ENCODE results near the gene LAMB3.

The LAMB3 gene

GRCh38 chr1:209662879-209663327, 10.7 kb upstream of the LAMB3 start:
- H3K9me3 ChIP-seq (ENCODE audit: control insufficient read depth, low read length): no peaks in the 10 kb centered on the region
- no peak overlapping the region for H3K27ac ChIP-seq (ENCODE audit: insufficient read depth, low read depth, low read length, poor library complexity, severe bottlenecking)
- no peaks in the 10 kb centered on the region for H3K36me3 ChIP-seq (ENCODE audit: control insufficient read depth, insufficient read depth, low read length)
- H3K4me1 ChIP-seq (ENCODE audit: control insufficient read depth, insufficient read depth, low read length): no peaks in the 10 kb centered on the region
- H3K4me3 ChIP-seq (ENCODE audit: insufficient read depth, low read depth, low read length): no peak overlapping the region
- WGBS, 2 experiments: 92 to 96% methylated on average over 3 of the region's 3 CpGs
- no peaks in the 10 kb centered on the region for H3K27me3 ChIP-seq (ENCODE audit: control insufficient read depth, insufficient read depth, low read length, poor library complexity, severe bottlenecking)

- WGBS, 2 experiments: 80 to 86% methylated on average over 1 of the region's 1 CpG
- no peaks in the 10 kb centered on the region for H3K9me3 ChIP-seq (ENCODE audit: control insufficient read depth, low read length)
- no peaks in the 10 kb centered on the region for H3K36me3 ChIP-seq (ENCODE audit: control insufficient read depth, insufficient read depth, low read length)
- no peaks in the 10 kb centered on the region for H3K27me3 ChIP-seq (ENCODE audit: control insufficient read depth, insufficient read depth, low read length, poor library complexity, severe bottlenecking)
- H3K27ac ChIP-seq (ENCODE audit: insufficient read depth, low read depth, low read length, poor library complexity, severe bottlenecking): no peak overlapping the region
- no peak overlapping the region for H3K4me3 ChIP-seq (ENCODE audit: insufficient read depth, low read depth, low read length)
- no peaks in the 10 kb centered on the region for H3K4me1 ChIP-seq (ENCODE audit: control insufficient read depth, insufficient read depth, low read length)
Measured at GRCh38 chr1:209661071-209661470, 8.8 kb upstream of the LAMB3 start.

GRCh38 chr1:209659909-209660308, 7.7 kb upstream of the LAMB3 start:
- Histone ChIP-seq H3K9me3 (ENCODE audit: control insufficient read depth, low read length) (no peaks in the 10 kb centered on the region), H3K27ac (ENCODE audit: insufficient read depth, low read depth, low read length, poor library complexity, severe bottlenecking) (no peak overlapping the region), H3K4me3 (ENCODE audit: insufficient read depth, low read depth, low read length) (no peak overlapping the region), H3K36me3 (ENCODE audit: control insufficient read depth, insufficient read depth, low read length) (no peaks in the 10 kb centered on the region), H3K27me3 (ENCODE audit: control insufficient read depth, insufficient read depth, low read length, poor library complexity, severe bottlenecking) (no peaks in the 10 kb centered on the region), H3K4me1 (ENCODE audit: control insufficient read depth, insufficient read depth, low read length) (no peaks in the 10 kb centered on the region)
- 77 to 80% methylated on average over 4 to 5 of the region's 5 CpGs for WGBS, 2 experiments

GRCh38 chr1:209657918-209658317, 5.7 kb upstream of the LAMB3 start:
- WGBS, 2 experiments: 57% methylated on average over 5 of the region's 5 CpGs
- H3K4me1 ChIP-seq (ENCODE audit: control insufficient read depth, insufficient read depth, low read length): peaks cover 5% of the 10 kb centered on the region
- no peak overlapping the region for H3K4me3 ChIP-seq (ENCODE audit: insufficient read depth, low read depth, low read length)
- no peaks in the 10 kb centered on the region for H3K9me3 ChIP-seq (ENCODE audit: control insufficient read depth, low read length)
- H3K27ac ChIP-seq (ENCODE audit: insufficient read depth, low read depth, low read length, poor library complexity, severe bottlenecking): no peak overlapping the region
- H3K27me3 ChIP-seq (ENCODE audit: control insufficient read depth, insufficient read depth, low read length, poor library complexity, severe bottlenecking): no peaks in the 10 kb centered on the region
- H3K36me3 ChIP-seq (ENCODE audit: control insufficient read depth, insufficient read depth, low read length): no peaks in the 10 kb centered on the region

- Histone ChIP-seq H3K4me1 (ENCODE audit: control insufficient read depth, insufficient read depth, low read length) (peaks cover 9% of the 10 kb centered on the region), H3K27ac (ENCODE audit: insufficient read depth, low read depth, low read length, poor library complexity, severe bottlenecking) (no peak overlapping the region), H3K36me3 (ENCODE audit: control insufficient read depth, insufficient read depth, low read length) (no peaks in the 10 kb centered on the region), H3K27me3 (ENCODE audit: control insufficient read depth, insufficient read depth, low read length, poor library complexity, severe bottlenecking) (no peaks in the 10 kb centered on the region), H3K4me3 (ENCODE audit: insufficient read depth, low read depth, low read length) (no peak overlapping the region), H3K9me3 (ENCODE audit: control insufficient read depth, low read length) (no peaks in the 10 kb centered on the region)
- 81 to 83% methylated on average over 9 of the region's 9 CpGs for WGBS, 2 experiments
Measured at GRCh38 chr1:209657140-209657879, 5.1 kb upstream of the LAMB3 start.

- Histone ChIP-seq H3K4me1 (ENCODE audit: control insufficient read depth, insufficient read depth, low read length) (peaks cover 9% of the 10 kb centered on the region), H3K36me3 (ENCODE audit: control insufficient read depth, insufficient read depth, low read length) (no peaks in the 10 kb centered on the region), H3K27ac (ENCODE audit: insufficient read depth, low read depth, low read length, poor library complexity, severe bottlenecking) (no peak overlapping the region), H3K9me3 (ENCODE audit: control insufficient read depth, low read length) (no peaks in the 10 kb centered on the region), H3K27me3 (ENCODE audit: control insufficient read depth, insufficient read depth, low read length, poor library complexity, severe bottlenecking) (no peaks in the 10 kb centered on the region), H3K4me3 (ENCODE audit: insufficient read depth, low read depth, low read length) (no peak overlapping the region)
- 93 to 95% methylated on average over 9 of the region's 9 CpGs for WGBS, 2 experiments
Measured at GRCh38 chr1:209655411-209656231, 3.4 kb upstream of the LAMB3 start.

- H3K27ac ChIP-seq (ENCODE audit: insufficient read depth, low read depth, low read length, poor library complexity, severe bottlenecking): no peak overlapping the region
- H3K9me3 ChIP-seq (ENCODE audit: control insufficient read depth, low read length): no peaks in the 10 kb centered on the region
- H3K4me3 ChIP-seq (ENCODE audit: insufficient read depth, low read depth, low read length): no peak overlapping the region
- WGBS, 2 experiments: 94 to 95% methylated on average over 7 of the region's 7 CpGs
- no peaks in the 10 kb centered on the region for H3K27me3 ChIP-seq (ENCODE audit: control insufficient read depth, insufficient read depth, low read length, poor library complexity, severe bottlenecking)
- peaks cover 9% of the 10 kb centered on the region for H3K4me1 ChIP-seq (ENCODE audit: control insufficient read depth, insufficient read depth, low read length)
- no peaks in the 10 kb centered on the region for H3K36me3 ChIP-seq (ENCODE audit: control insufficient read depth, insufficient read depth, low read length)
Measured at GRCh38 chr1:209653915-209654351, 1.7 kb upstream of the LAMB3 start.

GRCh38 chr1:209652873-209653401, 712 bp upstream of the LAMB3 start:
- no peak overlapping the region for H3K4me3 ChIP-seq (ENCODE audit: insufficient read depth, low read depth, low read length)
- WGBS, 2 experiments: 64 to 65% methylated on average over 3 of the region's 3 CpGs

GRCh38 chr1:209651138-209651587, 1.1 kb downstream of the LAMB3 start:
- Histone ChIP-seq H3K4me3 (ENCODE audit: insufficient read depth, low read depth, low read length) (no peak overlapping the region), H3K27ac (ENCODE audit: insufficient read depth, low read depth, low read length, poor library complexity, severe bottlenecking) (no peak overlapping the region), H3K4me1 (ENCODE audit: control insufficient read depth, insufficient read depth, low read length) (peaks cover 9% of the 10 kb centered on the region), H3K9me3 (ENCODE audit: control insufficient read depth, low read length) (no peaks in the 10 kb centered on the region), H3K27me3 (ENCODE audit: control insufficient read depth, insufficient read depth, low read length, poor library complexity, severe bottlenecking) (no peaks in the 10 kb centered on the region), H3K36me3 (ENCODE audit: control insufficient read depth, insufficient read depth, low read length) (no peaks in the 10 kb centered on the region)
- WGBS, 2 experiments: 82 to 84% methylated on average over 5 of the region's 5 CpGs

More at GRCh38 chr1:209652873-209653401, 712 bp upstream of the LAMB3 start:
- Histone ChIP-seq H3K27me3 (ENCODE audit: control insufficient read depth, insufficient read depth, low read length, poor library complexity, severe bottlenecking) (no peaks in the 10 kb centered on the region), H3K4me1 (ENCODE audit: control insufficient read depth, insufficient read depth, low read length) (peaks cover 9% of the 10 kb centered on the region), H3K9me3 (ENCODE audit: control insufficient read depth, low read length) (no peaks in the 10 kb centered on the region), H3K27ac (ENCODE audit: insufficient read depth, low read depth, low read length, poor library complexity, severe bottlenecking) (no peak overlapping the region), H3K36me3 (ENCODE audit: control insufficient read depth, insufficient read depth, low read length) (no peaks in the 10 kb centered on the region)

GRCh38 chr1:209650454-209650853, 1.8 kb downstream of the LAMB3 start:
- Histone ChIP-seq H3K4me1 (ENCODE audit: control insufficient read depth, insufficient read depth, low read length) (peaks cover 9% of the 10 kb centered on the region), H3K36me3 (ENCODE audit: control insufficient read depth, insufficient read depth, low read length) (no peaks in the 10 kb centered on the region), H3K27ac (ENCODE audit: insufficient read depth, low read depth, low read length, poor library complexity, severe bottlenecking) (no peak overlapping the region), H3K27me3 (ENCODE audit: control insufficient read depth, insufficient read depth, low read length, poor library complexity, severe bottlenecking) (no peaks in the 10 kb centered on the region), H3K9me3 (ENCODE audit: control insufficient read depth, low read length) (no peaks in the 10 kb centered on the region), H3K4me3 (ENCODE audit: insufficient read depth, low read depth, low read length) (no peak overlapping the region)
- 90 to 95% methylated on average over 1 of the region's 1 CpG for WGBS, 2 experiments
